NCI-H1694 (cell line): Measurements from ENCODE around the gene SLC24A5.

Experiments used
- DNase-seq: peaks from one replicate; lab custom pipeline; 2025; lab: John Stamatoyannopoulos, UW

SLC24A5 gene

GRCh38 chr15:48190932-48191573 lies 70.3 kb downstream of the SLC24A5 start:
- no peak for DNase-seq

GRCh38 chr15:48191574-48192225 lies 70.9 kb downstream of the SLC24A5 start, which contains the start of gene CTXN2:
Gene CTXN2, plus strand, starts transcription at chr15:48191665. Its CDS starts 9,636 bp downstream, at chr15:48201301.
- no peak for DNase-seq
